ENCODE measurements around the gene APOF.
A peak's percentile ranks its signal among the peaks of the same experiment; 100 is the strongest.

APOF gene

GRCh38 chr12:56374726-56375597, 12.3 kb upstream of the APOF start:
- Histone ChIP-seq H3K27ac (ENCODE audit: low read depth, low read length) (no peak overlapping the region), H3K36me3 (ENCODE audit: control insufficient read depth in 5 of 5, insufficient read depth in 5 of 5, low read length in 5 of 5) (no peaks in the 10 kb centered on the region), H3K4me3 (ENCODE audit: low read depth in 1 of 5, low read length in 5 of 5) (no peak overlapping the region), H3K4me1 (ENCODE audit: control insufficient read depth in 5 of 5, insufficient read depth in 5 of 5, low read length in 5 of 5) (peaks cover 0 to 5% (median 0%) of the 10 kb centered on the region in 5 donors), H3K27me3 (ENCODE audit: control insufficient read depth in 5 of 5, insufficient read depth in 4 of 5, low read length in 5 of 5) (no peaks in the 10 kb centered on the region), H3K9ac (ENCODE audit: low read length in 5 of 5) (no peak overlapping the region), H3K9me3 (ENCODE audit: control insufficient read depth in 5 of 5, low read length in 5 of 5) (no peaks in the 10 kb centered on the region)

DNA sequence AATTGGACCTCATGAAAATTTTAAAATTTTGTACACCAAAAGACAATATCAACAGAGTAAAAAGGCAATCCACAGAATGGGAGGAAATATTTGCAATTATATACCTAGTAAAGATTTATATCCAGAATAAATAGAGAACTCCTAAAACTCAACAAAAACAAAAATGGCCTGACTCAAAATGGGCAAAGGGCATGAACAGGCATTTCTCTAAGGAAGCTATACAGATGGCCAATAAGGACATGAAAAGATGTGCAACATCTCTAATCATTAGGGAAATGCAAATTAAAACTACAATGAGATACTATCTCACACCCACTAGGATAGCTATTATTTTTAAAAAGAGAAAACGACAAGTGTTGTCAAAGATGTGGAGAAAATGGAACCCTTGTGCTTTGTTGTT, 10.9 kb upstream of the APOF start:
- H3K27me3 ChIP-seq (ENCODE audit: control insufficient read depth in 5 of 5, insufficient read depth in 4 of 5, low read length in 5 of 5): no peaks in the 10 kb centered on the region
- H3K27ac ChIP-seq (ENCODE audit: low read depth, low read length): no peak overlapping the region
- no peak overlapping the region for H3K9ac ChIP-seq (ENCODE audit: low read length in 5 of 5)
- no peak overlapping the region for H3K4me3 ChIP-seq (ENCODE audit: low read depth in 1 of 5, low read length in 5 of 5)
- H3K36me3 ChIP-seq (ENCODE audit: control insufficient read depth in 5 of 5, insufficient read depth in 5 of 5, low read length in 5 of 5): no peaks in the 10 kb centered on the region
- H3K9me3 ChIP-seq (ENCODE audit: control insufficient read depth in 5 of 5, low read length in 5 of 5): no peaks in the 10 kb centered on the region
- H3K4me1 ChIP-seq (ENCODE audit: control insufficient read depth in 5 of 5, insufficient read depth in 5 of 5, low read length in 5 of 5): peaks cover 0 to 5% (median 0%) of the 10 kb centered on the region in 5 donors

DNA sequence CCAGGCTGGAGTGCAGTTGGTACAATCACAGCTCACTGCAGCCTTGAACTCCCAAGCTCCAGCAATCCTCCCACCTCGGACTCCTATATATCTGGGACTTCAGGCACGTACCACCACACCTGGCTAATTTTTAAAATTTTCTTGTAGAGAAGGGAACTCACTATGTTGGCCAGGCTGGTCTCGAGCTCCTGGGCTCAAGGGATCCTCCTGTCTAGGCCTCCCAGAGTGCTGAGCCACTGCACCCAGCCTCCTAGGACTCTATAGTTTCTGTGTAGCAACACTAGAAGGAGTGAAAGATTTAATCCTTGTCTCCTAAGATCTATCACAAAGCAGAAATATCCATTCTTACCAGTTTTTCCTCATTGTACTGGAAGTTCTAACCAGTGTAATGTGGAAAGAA, 4.3 kb upstream of the APOF start:
- Histone ChIP-seq H3K27me3 (ENCODE audit: control insufficient read depth in 5 of 5, insufficient read depth in 4 of 5, low read length in 5 of 5) (no peaks in the 10 kb centered on the region), H3K4me1 (ENCODE audit: control insufficient read depth in 5 of 5, insufficient read depth in 5 of 5, low read length in 5 of 5) (no peaks in the 10 kb centered on the region), H3K9ac (ENCODE audit: low read length in 5 of 5) (no peak overlapping the region), H3K36me3 (ENCODE audit: control insufficient read depth in 5 of 5, insufficient read depth in 5 of 5, low read length in 5 of 5) (no peaks in the 10 kb centered on the region), H3K4me3 (ENCODE audit: low read depth in 1 of 5, low read length in 5 of 5) (no peak overlapping the region), H3K9me3 (ENCODE audit: control insufficient read depth in 5 of 5, low read length in 5 of 5) (no peaks in the 10 kb centered on the region), H3K27ac (ENCODE audit: low read depth, low read length) (no peak overlapping the region)

GRCh38 chr12:56361487-56362129, 1.0 kb downstream of the APOF start:
- Histone ChIP-seq H3K36me3 (ENCODE audit: control insufficient read depth in 5 of 5, insufficient read depth in 5 of 5, low read length in 5 of 5) (peaks cover 0 to under 1% (median 0%) of the 10 kb centered on the region in 5 donors), H3K4me3 (ENCODE audit: low read depth in 1 of 5, low read length in 5 of 5) (no peak overlapping the region), H3K27ac (ENCODE audit: low read depth, low read length) (no peak overlapping the region), H3K9ac (ENCODE audit: low read length in 5 of 5) (no peak overlapping the region), H3K9me3 (ENCODE audit: control insufficient read depth in 5 of 5, low read length in 5 of 5) (no peaks in the 10 kb centered on the region), H3K4me1 (ENCODE audit: control insufficient read depth in 5 of 5, insufficient read depth in 5 of 5, low read length in 5 of 5) (peaks cover 2 to 30% (median 24%) of the 10 kb centered on the region in 5 donors), H3K27me3 (ENCODE audit: control insufficient read depth in 5 of 5, insufficient read depth in 4 of 5, low read length in 5 of 5) (no peaks in the 10 kb centered on the region)

GRCh38 chr12:56359851-56360767, 2.5 kb downstream of the APOF start, which contains the start of gene STAT2:
Gene STAT2, minus strand, starts transcription at chr12:56360107. Its CDS starts 3,536 bp downstream, at chr12:56356571.
- Histone ChIP-seq H3K36me3 (ENCODE audit: control insufficient read depth in 5 of 5, insufficient read depth in 5 of 5, low read length in 5 of 5) (peaks cover 6 to 16% (median 13%) of the 10 kb centered on the region in 5 donors), H3K9ac (ENCODE audit: low read length in 5 of 5) (peak within 1 kb of the TSS; percentile 75 to 96 (median 90)), H3K27me3 (ENCODE audit: control insufficient read depth in 5 of 5, insufficient read depth in 4 of 5, low read length in 5 of 5) (no peaks in the 10 kb centered on the region), H3K4me3 (ENCODE audit: low read depth in 1 of 5, low read length in 5 of 5) (peak within 1 kb of the TSS; percentile 69 to 99 (median 97)), H3K9me3 (ENCODE audit: control insufficient read depth in 5 of 5, low read length in 5 of 5) (no peaks in the 10 kb centered on the region), H3K27ac (ENCODE audit: low read depth, low read length) (peak within 1 kb of the TSS; percentile 90), H3K4me1 (ENCODE audit: control insufficient read depth in 5 of 5, insufficient read depth in 5 of 5, low read length in 5 of 5) (peaks cover 2 to 30% (median 24%) of the 10 kb centered on the region in 5 donors)

DNA sequence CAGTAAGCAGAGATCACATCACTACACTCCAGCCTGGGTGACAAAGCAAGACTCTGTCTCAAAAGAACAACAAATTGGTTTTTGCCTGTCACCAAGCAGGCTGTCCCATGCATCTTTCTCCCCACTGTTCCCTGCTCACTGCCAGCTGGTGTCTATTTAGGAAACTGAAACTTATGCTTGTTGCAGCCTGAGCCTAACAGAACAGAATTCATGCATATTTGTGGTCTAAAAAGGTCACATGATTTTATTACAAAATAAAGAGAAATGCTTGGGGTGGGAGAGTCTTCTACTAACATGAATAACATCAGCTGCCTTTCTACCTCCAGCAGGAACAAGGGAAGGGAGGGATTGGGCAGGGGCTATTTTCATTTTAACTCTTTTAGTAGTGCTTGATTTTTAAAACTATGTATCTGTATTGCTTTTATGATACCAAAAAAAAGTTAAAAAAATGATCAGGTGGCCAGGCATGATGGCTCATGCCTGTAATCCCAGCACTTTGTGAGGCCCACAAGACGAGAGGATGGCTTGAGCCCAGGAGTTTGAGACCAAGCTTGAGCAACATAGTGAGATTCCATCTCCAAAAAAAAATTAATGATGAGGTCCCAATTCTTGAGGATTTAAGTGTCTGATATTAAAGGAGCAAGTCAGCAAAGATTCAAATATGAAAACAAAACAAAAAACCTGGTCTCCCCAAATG, 3.7 kb downstream of the APOF start:
- Histone ChIP-seq H3K27me3 (ENCODE audit: control insufficient read depth in 5 of 5, insufficient read depth in 4 of 5, low read length in 5 of 5) (no peaks in the 10 kb centered on the region), H3K36me3 (ENCODE audit: control insufficient read depth in 5 of 5, insufficient read depth in 5 of 5, low read length in 5 of 5) (peaks cover 6 to 27% (median 25%) of the 10 kb centered on the region in 5 donors), H3K4me1 (ENCODE audit: control insufficient read depth in 5 of 5, insufficient read depth in 5 of 5, low read length in 5 of 5) (peaks cover 2 to 30% (median 24%) of the 10 kb centered on the region in 5 donors), H3K4me3 (ENCODE audit: low read depth in 1 of 5, low read length in 5 of 5) (peak overlapping the region; percentile 69 to 99 (median 97)), H3K9me3 (ENCODE audit: control insufficient read depth in 5 of 5, low read length in 5 of 5) (no peaks in the 10 kb centered on the region), H3K9ac (ENCODE audit: low read length in 5 of 5) (peak overlapping the region; percentile 75 to 96 (median 90)), H3K27ac (ENCODE audit: low read depth, low read length) (peak overlapping the region; percentile 88)

GRCh38 chr12:56351325-56351724, 11.3 kb downstream of the APOF start:
- no peaks in the 10 kb centered on the region for H3K4me1 ChIP-seq (ENCODE audit: control insufficient read depth in 5 of 5, insufficient read depth in 5 of 5, low read length in 5 of 5)
- peaks cover 20 to 93% (median 88%) of the 10 kb centered on the region in 5 donors for H3K36me3 ChIP-seq (ENCODE audit: control insufficient read depth in 5 of 5, insufficient read depth in 5 of 5, low read length in 5 of 5)
- no peaks in the 10 kb centered on the region for H3K27me3 ChIP-seq (ENCODE audit: control insufficient read depth in 5 of 5, insufficient read depth in 4 of 5, low read length in 5 of 5)
- H3K9ac ChIP-seq (ENCODE audit: low read length in 5 of 5): no peak overlapping the region
- H3K9me3 ChIP-seq (ENCODE audit: control insufficient read depth in 5 of 5, low read length in 5 of 5): no peaks in the 10 kb centered on the region
- H3K27ac ChIP-seq (ENCODE audit: low read depth, low read length): no peak overlapping the region
- no peak overlapping the region for H3K4me3 ChIP-seq (ENCODE audit: low read depth in 1 of 5, low read length in 5 of 5)

DNA sequence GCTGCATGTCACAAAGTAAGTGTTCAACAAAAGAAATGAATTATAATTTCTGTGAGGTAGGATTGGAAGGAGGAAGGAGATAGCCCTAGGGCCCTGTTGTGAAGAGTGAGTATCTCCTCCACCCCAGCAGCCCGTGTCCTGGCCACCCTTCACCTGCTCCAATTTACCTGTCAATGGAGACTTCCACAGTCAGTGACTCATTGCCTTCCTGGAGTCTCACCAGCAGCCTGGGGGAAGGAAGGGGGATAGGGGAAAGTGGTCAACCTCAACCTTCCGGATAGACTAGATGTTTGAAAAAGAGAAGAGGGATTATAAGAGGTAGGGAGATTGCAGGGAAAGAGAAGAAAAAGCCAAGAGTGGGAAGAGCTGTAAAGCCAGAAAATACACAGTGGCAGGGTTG, 12.0 kb downstream of the APOF start:
- Histone ChIP-seq H3K4me3 (ENCODE audit: low read depth in 1 of 5, low read length in 5 of 5) (no peak overlapping the region), H3K36me3 (ENCODE audit: control insufficient read depth in 5 of 5, insufficient read depth in 5 of 5, low read length in 5 of 5) (peaks cover 18 to 93% (median 88%) of the 10 kb centered on the region in 5 donors), H3K4me1 (ENCODE audit: control insufficient read depth in 5 of 5, insufficient read depth in 5 of 5, low read length in 5 of 5) (no peaks in the 10 kb centered on the region), H3K9me3 (ENCODE audit: control insufficient read depth in 5 of 5, low read length in 5 of 5) (no peaks in the 10 kb centered on the region), H3K27me3 (ENCODE audit: control insufficient read depth in 5 of 5, insufficient read depth in 4 of 5, low read length in 5 of 5) (no peaks in the 10 kb centered on the region), H3K9ac (ENCODE audit: low read length in 5 of 5) (no peak overlapping the region), H3K27ac (ENCODE audit: low read depth, low read length) (no peak overlapping the region)

DNA sequence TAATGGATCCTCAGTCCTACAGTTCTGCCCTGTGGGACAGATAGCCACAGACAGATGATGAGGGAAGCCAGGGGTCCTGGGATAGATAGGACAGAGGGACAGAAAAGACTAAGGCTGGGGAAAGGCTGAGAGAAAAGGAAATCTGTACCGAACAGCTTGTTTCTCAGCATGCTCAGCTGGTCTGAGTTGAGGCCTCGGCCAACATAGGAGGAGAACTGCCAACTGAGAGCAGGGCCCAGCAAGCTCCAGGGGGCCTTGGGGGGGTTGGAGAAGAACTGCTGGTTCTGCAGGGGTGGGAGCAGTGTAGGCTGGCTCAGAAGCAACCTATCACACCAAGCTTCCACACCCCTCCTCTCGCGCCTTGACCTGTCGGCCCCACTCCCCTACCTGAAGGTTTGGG, 13.9 kb downstream of the APOF start:
- Histone ChIP-seq H3K27ac (ENCODE audit: low read depth, low read length) (no peak overlapping the region), H3K9me3 (ENCODE audit: control insufficient read depth in 5 of 5, low read length in 5 of 5) (no peaks in the 10 kb centered on the region), H3K4me3 (ENCODE audit: low read depth in 1 of 5, low read length in 5 of 5) (no peak overlapping the region), H3K9ac (ENCODE audit: low read length in 5 of 5) (no peak overlapping the region), H3K36me3 (ENCODE audit: control insufficient read depth in 5 of 5, insufficient read depth in 5 of 5, low read length in 5 of 5) (peaks cover 14 to 92% (median 85%) of the 10 kb centered on the region in 5 donors), H3K4me1 (ENCODE audit: control insufficient read depth in 5 of 5, insufficient read depth in 5 of 5, low read length in 5 of 5) (no peaks in the 10 kb centered on the region), H3K27me3 (ENCODE audit: control insufficient read depth in 5 of 5, insufficient read depth in 4 of 5, low read length in 5 of 5) (no peaks in the 10 kb centered on the region)
